Smooth muscle cell (in vitro differentiated cells): ENCODE measurements around the gene PATE2. TPM values are rescaled to one million over a fixed set of nuclear protein-coding genes. Genes with fewer than 3 reads are reported as not detected.

ENCODE experiments used
- DNase-seq: peaks from one replicate; lab custom pipeline; 2025; ENCODE audit not compliant: unreplicated experiment; lab: John Stamatoyannopoulos, UW
- H2AFZ ChIP-seq: fragments of 200-600 bp; sonication (generic); 2 replicates; pipeline ENCODE4 v1.6.0; 2016; ENCODE audit warnings: antibody characterized with exemption, low read depth, mild to moderate bottlenecking
- H3F3A ChIP-seq: fragments of 200-600 bp; sonication (generic); 2 replicates; pipeline ENCODE4 v1.6.0; 2017; ENCODE audit warnings: antibody characterized with exemption, low read depth
- H3K27ac ChIP-seq: fragments of 200-600 bp; sonication (generic); 2 replicates; pipeline ENCODE4 v1.5.1; 2016; ENCODE audit warnings: low read depth, mild to moderate bottlenecking
- H3K27me3 ChIP-seq: fragments of 200-600 bp; sonication (generic); 2 replicates; pipeline ENCODE4 v1.6.1; 2016; ENCODE audit warnings: low read depth, mild to moderate bottlenecking
- H3K36me3 ChIP-seq: fragments of 200-600 bp; sonication (generic); 2 replicates; pipeline ENCODE4 v1.5.1; 2016; ENCODE audit warnings: low read depth
- H3K4me1 ChIP-seq: fragments of 200-600 bp; sonication (generic); 2 replicates; pipeline ENCODE4 v1.5.1; 2016; ENCODE audit warnings: low read depth
- H3K4me2 ChIP-seq: fragments of 200-600 bp; sonication (generic); 2 replicates; pipeline ENCODE4 v1.6.0; 2016; ENCODE audit warnings: mild to moderate bottlenecking
- H3K4me3 ChIP-seq: fragments of 200-600 bp; sonication (generic); 2 replicates; pipeline ENCODE4 v1.5.1; 2016; ENCODE audit warnings: mild to moderate bottlenecking
- H3K79me2 ChIP-seq: fragments of 200-600 bp; sonication (generic); 2 replicates; pipeline ENCODE4 v1.6.0; 2016; ENCODE audit warnings: low read depth, mild to moderate bottlenecking
- H3K9ac ChIP-seq: fragments of 200-600 bp; sonication (generic); 2 replicates; pipeline ENCODE4 v1.6.0; 2016; ENCODE audit warnings: low read depth
- H3K9me3 ChIP-seq: fragments of 200-600 bp; sonication (generic); replicated peaks from 2 replicates; pipeline ENCODE4 v1.5.1; 2016; ENCODE audit warnings: low read depth
- H4K20me1 ChIP-seq: fragments of 200-600 bp; sonication (generic); 2 replicates; pipeline ENCODE4 v1.6.0; 2016; ENCODE audit warnings: low read depth
- WGBS: methylation state at CpG from one replicate; pipeline ENCODE4 v1.1.7; 2016; ENCODE audit warnings: low lambda C conversion rate; 5-methylcytosine and 5-hydroxymethylcytosine counted together
- polyA plus RNA-seq: library from polyadenylated mRNA; unstranded; fragments of >200 nt; fragmentation: Nextera tagmentation; extraction: Ambion mirVana; gene quantifications from 2 replicates; pipeline ENCODE4 v1.2.1, GENCODE V29; 2016
- total RNA-seq: library from RNA; depleted of rRNA; stranded (reverse); fragments of >200 nt; gene quantifications from 2 replicates; pipeline ENCODE4 v1.2.3, GENCODE V29; 2014
- TF ChIP-seq, protein P1 (sequence below): fragments of 200-600 bp; sonication (generic); IDR thresholded peaks from 2 replicates; pipeline ENCODE4 v1.5.1; 2017; ENCODE audit warnings: borderline replicate concordance, mild to moderate bottlenecking, antibody characterized with exemption; ENCODE audit not compliant: insufficient read depth, poor library complexity, severe bottlenecking

Gene PATE2
- total and polyA plus RNA-seq, 2 experiments from 2014 or later: 0.37 TPM; not detected in 1

- Histone ChIP-seq H3K4me2 (no peak overlapping the region), H4K20me1 (no peaks in the 10 kb centered on the region), H3K27ac (no peak overlapping the region), H3K27me3 (no peaks in the 10 kb centered on the region), H3K4me3 (no peak overlapping the region), H2AFZ (peak overlapping the region; percentile 48), H3F3A (no peaks in the 10 kb centered on the region), H3K79me2 (no peaks in the 10 kb centered on the region), H3K36me3 (no peaks in the 10 kb centered on the region), H3K9ac (no peak overlapping the region), H3K4me1 (no peaks in the 10 kb centered on the region), H3K9me3 (no peaks in the 10 kb centered on the region)
- DNase-seq: no peak
- TF ChIP-seq, protein P1, sequence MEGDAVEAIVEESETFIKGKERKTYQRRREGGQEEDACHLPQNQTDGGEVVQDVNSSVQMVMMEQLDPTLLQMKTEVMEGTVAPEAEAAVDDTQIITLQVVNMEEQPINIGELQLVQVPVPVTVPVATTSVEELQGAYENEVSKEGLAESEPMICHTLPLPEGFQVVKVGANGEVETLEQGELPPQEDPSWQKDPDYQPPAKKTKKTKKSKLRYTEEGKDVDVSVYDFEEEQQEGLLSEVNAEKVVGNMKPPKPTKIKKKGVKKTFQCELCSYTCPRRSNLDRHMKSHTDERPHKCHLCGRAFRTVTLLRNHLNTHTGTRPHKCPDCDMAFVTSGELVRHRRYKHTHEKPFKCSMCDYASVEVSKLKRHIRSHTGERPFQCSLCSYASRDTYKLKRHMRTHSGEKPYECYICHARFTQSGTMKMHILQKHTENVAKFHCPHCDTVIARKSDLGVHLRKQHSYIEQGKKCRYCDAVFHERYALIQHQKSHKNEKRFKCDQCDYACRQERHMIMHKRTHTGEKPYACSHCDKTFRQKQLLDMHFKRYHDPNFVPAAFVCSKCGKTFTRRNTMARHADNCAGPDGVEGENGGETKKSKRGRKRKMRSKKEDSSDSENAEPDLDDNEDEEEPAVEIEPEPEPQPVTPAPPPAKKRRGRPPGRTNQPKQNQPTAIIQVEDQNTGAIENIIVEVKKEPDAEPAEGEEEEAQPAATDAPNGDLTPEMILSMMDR: no peak
- WGBS: 59% methylated on average over 10 of the region's 10 CpGs
Measured at GRCh38 chr11:125768336-125769046, 10.1 kb downstream of the PATE2 start.

DNA sequence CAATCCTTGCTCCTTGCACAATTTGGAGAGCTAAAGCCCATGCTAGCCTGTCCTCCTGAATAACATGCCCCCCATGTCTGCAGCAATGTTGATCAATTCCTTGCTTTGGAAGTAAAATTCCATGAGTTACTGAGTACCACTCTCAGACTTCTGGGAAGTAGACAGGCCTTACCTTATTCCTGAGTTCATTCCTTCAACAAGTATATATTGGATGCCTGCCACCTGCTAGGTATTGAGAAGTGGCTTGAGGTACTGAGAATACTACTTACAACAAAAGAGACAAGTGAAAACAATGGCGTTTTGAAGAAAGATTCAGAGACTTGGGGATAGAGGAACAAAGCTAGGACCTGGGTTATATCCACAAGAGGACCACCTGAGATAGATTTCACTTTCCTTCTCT, 12.4 kb downstream of the PATE2 start:
- no peaks in the 10 kb centered on the region for H3K79me2 ChIP-seq
- H4K20me1 ChIP-seq: no peaks in the 10 kb centered on the region
- H3K9ac ChIP-seq: no peak overlapping the region
- no peak overlapping the region for H3K27ac ChIP-seq
- H3K27me3 ChIP-seq: no peaks in the 10 kb centered on the region
- WGBS: 76% methylated on average over 1 of the region's 1 CpG
- no peaks in the 10 kb centered on the region for H3K36me3 ChIP-seq
- no peak for DNase-seq
- H3K9me3 ChIP-seq: no peaks in the 10 kb centered on the region
- H2AFZ ChIP-seq: no peak overlapping the region
- no peaks in the 10 kb centered on the region for H3F3A ChIP-seq
- no peak overlapping the region for H3K4me3 ChIP-seq
- TF ChIP-seq, protein P1: no peak
- no peak overlapping the region for H3K4me2 ChIP-seq
- no peaks in the 10 kb centered on the region for H3K4me1 ChIP-seq

DNA sequence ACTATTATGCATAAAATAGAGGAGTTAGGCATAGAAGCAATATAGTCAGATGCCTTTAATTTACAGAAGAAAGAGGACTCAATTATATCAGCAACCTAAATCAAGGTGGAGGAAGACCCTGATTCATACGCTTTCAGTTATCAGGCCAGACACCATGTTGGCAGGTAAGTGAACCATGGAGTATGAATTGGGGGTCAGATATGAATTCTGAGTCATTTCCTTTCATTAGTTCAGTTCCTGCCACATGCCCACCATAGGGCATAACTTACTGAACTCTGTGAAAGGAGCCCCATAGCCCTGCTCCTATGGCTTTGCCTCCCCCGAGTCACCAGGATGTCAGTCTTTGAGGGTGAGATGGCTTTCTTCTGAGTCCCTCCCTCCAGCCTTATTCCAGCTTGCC, 15.1 kb downstream of the PATE2 start:
- Histone ChIP-seq H3K27me3 (no peaks in the 10 kb centered on the region), H3F3A (no peaks in the 10 kb centered on the region), H3K9ac (no peak overlapping the region), H3K9me3 (no peaks in the 10 kb centered on the region), H3K79me2 (no peaks in the 10 kb centered on the region), H3K27ac (no peak overlapping the region), H3K4me1 (no peaks in the 10 kb centered on the region), H3K4me2 (no peak overlapping the region), H2AFZ (no peak overlapping the region), H3K36me3 (no peaks in the 10 kb centered on the region), H3K4me3 (no peak overlapping the region), H4K20me1 (no peaks in the 10 kb centered on the region)
- 94% methylated on average over 2 of the region's 2 CpGs for WGBS
- DNase-seq: no peak
- TF ChIP-seq, protein P1: no peak

GRCh38 chr11:125762445-125762844, 16.2 kb downstream of the PATE2 start:
- Histone ChIP-seq H3K4me3 (no peak overlapping the region), H4K20me1 (no peaks in the 10 kb centered on the region), H3F3A (no peaks in the 10 kb centered on the region), H2AFZ (no peak overlapping the region), H3K9ac (no peak overlapping the region), H3K27me3 (no peaks in the 10 kb centered on the region), H3K79me2 (no peaks in the 10 kb centered on the region), H3K9me3 (no peaks in the 10 kb centered on the region), H3K36me3 (no peaks in the 10 kb centered on the region), H3K4me2 (no peak overlapping the region), H3K4me1 (no peaks in the 10 kb centered on the region), H3K27ac (no peak overlapping the region)
- 78% methylated on average over 1 of the region's 1 CpG for WGBS
- TF ChIP-seq, protein P1: no peak
- DNase-seq: no peak
